SK-N-SH (cell line): ENCODE results near the gene PIH1D2. TPM values are rescaled to one million over a fixed set of nuclear protein-coding genes. Genes with fewer than 3 reads are reported as not detected.

Experiments
- CTCF ChIA-PET: fragments of 300-600, 350-600 bp; formaldehyde crosslinking; extraction: SDS; loops from one replicate; lab custom pipeline; 2021; lab: Yijun Ruan, JAX
- POLR2A ChIA-PET: fragments of 350-600 bp; sonication (Branson Sonifier 250); formaldehyde crosslinking; extraction: SDS; loops from one replicate; lab custom pipeline; 2020; ENCODE audit warnings: antibody characterized with exemption, inconsistent platforms; lab: Yijun Ruan, JAX
- DNase-seq: peaks from one replicate; pipeline ENCODE4 v3.0.0; 2012
- H2AFZ ChIP-seq: fragments of 200-600 bp; sonication (generic); 2 replicates; pipeline ENCODE4 v1.8.1; 2016; ENCODE audit warnings: antibody characterized with exemption, mild to moderate bottlenecking, low read depth
- H3F3A ChIP-seq: fragments of 200-600 bp; sonication (generic); replicated peaks from 2 replicates; pipeline ENCODE3; 2016; ENCODE audit warnings: antibody characterized with exemption, mild to moderate bottlenecking; ENCODE audit not compliant: insufficient read depth
- H3K27ac ChIP-seq, 2 experiments: fragments of 200-500 bp in 1 of 2; fragments of 200-600 bp in 1 of 2; sonication (Bioruptor generic) in 1 of 2; sonication (generic), shearing (Covaris generic) in 1 of 2; 2 replicates each; pipeline versions ENCODE4 v1.5.1 to v1.6.1; 2014 to 2016; ENCODE audit warnings: low read depth in 2 of 2, inconsistent platforms in 1 of 2, low read length in 1 of 2, mild to moderate bottlenecking in 1 of 2, mixed read lengths in 1 of 2
- H3K27me3 ChIP-seq: fragments of 200-600 bp; sonication (generic), shearing (Covaris generic); 2 replicates; pipeline ENCODE4 v1.6.1; 2016; ENCODE audit warnings: mixed run types; ENCODE audit not compliant: insufficient read depth
- H3K36me3 ChIP-seq, 2 experiments: fragments of 200-500 bp in 1 of 2; fragments of 200-600 bp in 1 of 2; sonication (Bioruptor generic) in 1 of 2; sonication (generic) in 1 of 2; replicated peaks in 1 of 2; 2 replicates each; pipeline versions ENCODE3 to v1.5.1; 2014 to 2016; ENCODE audit warnings: low read length in 1 of 2, mild to moderate bottlenecking in 1 of 2; ENCODE audit not compliant: insufficient read depth in 2 of 2, control insufficient read depth in 1 of 2
- H3K4me1 ChIP-seq, 2 experiments: fragments of 200-500 bp in 1 of 2; fragments of 200-600 bp in 1 of 2; sonication (Bioruptor generic) in 1 of 2; sonication (generic), shearing (Covaris generic) in 1 of 2; 2 replicates each; pipeline versions ENCODE4 v1.5.1 to v1.6.1; 2014 to 2016; ENCODE audit warnings: low read depth in 1 of 2, low read length in 1 of 2, mixed run types in 1 of 2; ENCODE audit not compliant: insufficient read depth in 2 of 2, control insufficient read depth in 1 of 2
- H3K4me2 ChIP-seq: fragments of 200-600 bp; sonication (generic), shearing (Covaris generic); 2 replicates; pipeline ENCODE4 v1.6.1; 2017; ENCODE audit warnings: mixed run types
- H3K4me3 ChIP-seq, 2 experiments: fragments of 200-500 bp in 1 of 2; fragments of 200-600 bp in 1 of 2; sonication (Bioruptor generic) in 1 of 2; sonication (generic), shearing (Covaris generic) in 1 of 2; 2 replicates each; pipeline versions ENCODE4 v1.5.1 to v1.8.1; 2014 to 2016; ENCODE audit warnings: low read depth in 2 of 2, inconsistent platforms in 1 of 2, low read length in 1 of 2, mild to moderate bottlenecking in 1 of 2, mixed read lengths in 1 of 2, moderate library complexity in 1 of 2
- H3K79me2 ChIP-seq: fragments of 200-600 bp; sonication (generic); 2 replicates; pipeline ENCODE4 v1.8.1; 2017; ENCODE audit warnings: mild to moderate bottlenecking; ENCODE audit not compliant: insufficient read depth
- H3K9ac ChIP-seq: fragments of 200-600 bp; sonication (generic); 2 replicates; pipeline ENCODE4 v1.6.1; 2017; ENCODE audit warnings: mixed run types
- H3K9me2 ChIP-seq: fragments of 200-600 bp; sonication (generic); 2 replicates; pipeline ENCODE4 v1.6.1; 2017; ENCODE audit warnings: mixed run types
- H3K9me3 ChIP-seq: fragments of 200-600 bp; sonication (generic); 2 replicates; pipeline ENCODE4 v1.6.1; 2017; ENCODE audit warnings: mixed run types, mild to moderate bottlenecking, moderate library complexity
- H4K20me1 ChIP-seq: fragments of 200-600 bp; sonication (generic); 2 replicates; pipeline ENCODE4 v1.6.1; 2017; ENCODE audit warnings: mild to moderate bottlenecking, mixed run types; ENCODE audit not compliant: insufficient read depth
- EP300 ChIP-seq, 2 experiments: IDR thresholded peaks; 2 replicates each; pipeline versions ENCODE4 v1.4.0 to v1.6.1; 2012; ENCODE audit warnings: borderline replicate concordance in 1 of 2, low read depth in 1 of 2, low read length in 1 of 2
- EZH2phosphoT487 ChIP-seq: fragments of 200-600 bp; sonication (generic); IDR thresholded peaks from 2 replicates; pipeline ENCODE4 v1.6.1; 2017; ENCODE audit warnings: low read depth, mixed run types, mild to moderate bottlenecking, antibody characterized with exemption, moderate library complexity, borderline replicate concordance
- FOXM1 ChIP-seq: IDR thresholded peaks from 2 replicates; pipeline ENCODE4 v1.4.0; 2012; ENCODE audit warnings: low read depth, mild to moderate bottlenecking
- GABPA ChIP-seq: IDR thresholded peaks from 2 replicates; pipeline ENCODE4 v1.4.0; 2012; ENCODE audit warnings: low read depth, mild to moderate bottlenecking
- MAX ChIP-seq: IDR thresholded peaks from 2 replicates; pipeline ENCODE4 v1.4.0; 2012; ENCODE audit warnings: low read depth
- MXI1 ChIP-seq: IDR thresholded peaks from 2 replicates; pipeline ENCODE4 v1.6.1; 2012; ENCODE audit warnings: mild to moderate bottlenecking, low read depth, low read length, improper control_type of control experiment
- NFIC ChIP-seq: IDR thresholded peaks from 2 replicates; pipeline ENCODE4 v1.4.0; 2012; ENCODE audit warnings: borderline replicate concordance
- NRF1 ChIP-seq: IDR thresholded peaks from 2 replicates; pipeline ENCODE4 v1.6.1; 2012; ENCODE audit warnings: low read depth, mild to moderate bottlenecking, low read length
- RCOR1 ChIP-seq: fragments of 150-350 bp; IDR thresholded peaks from 2 replicates; pipeline ENCODE4 v1.6.1; 2017; ENCODE audit warnings: antibody characterized with exemption, low read length
- RFX5 ChIP-seq: IDR thresholded peaks from 2 replicates; pipeline ENCODE4 v1.6.1; 2012; ENCODE audit warnings: mild to moderate bottlenecking, improper control_type of control experiment, low read length
- RXRA ChIP-seq: IDR thresholded peaks from 2 replicates; pipeline ENCODE4 v1.4.0; 2012; ENCODE audit warnings: low read depth, mild to moderate bottlenecking, borderline replicate concordance
- SIN3A ChIP-seq: IDR thresholded peaks from 2 replicates; pipeline ENCODE4 v1.6.1; 2012; ENCODE audit warnings: low read depth, mild to moderate bottlenecking, low read length, moderate library complexity, borderline replicate concordance
- SMC3 ChIP-seq: IDR thresholded peaks from 2 replicates; pipeline ENCODE4 v1.6.1; 2012; ENCODE audit warnings: low read depth, low read length, improper control_type of control experiment
- TAF1 ChIP-seq: IDR thresholded peaks from 2 replicates; pipeline ENCODE4 v1.6.1; 2012; ENCODE audit warnings: low read depth, mild to moderate bottlenecking, low read length, moderate library complexity, borderline replicate concordance
- TCF12 ChIP-seq: IDR thresholded peaks from 2 replicates; pipeline ENCODE4 v1.4.0; 2012
- TEAD4 ChIP-seq: IDR thresholded peaks from 2 replicates; pipeline ENCODE4 v1.4.0; 2012; ENCODE audit warnings: mild to moderate bottlenecking, borderline replicate concordance; ENCODE audit not compliant: insufficient read depth
- WGBS: methylation state at CpG from one replicate; pipeline ENCODE4 v1.1.6; 2017; ENCODE audit warnings: low lambda C conversion rate; 5-methylcytosine and 5-hydroxymethylcytosine counted together
- polyA plus RNA-seq, 3 experiments: library from polyadenylated mRNA; depleted of rRNA; stranded (reverse); fragments of >200 nt; gene quantifications; 2 replicates each; pipeline ENCODE4 v1.2.3, GENCODE V29; 2012
- TF ChIP-seq, protein P1 (sequence below): IDR thresholded peaks from 2 replicates; pipeline ENCODE4; 2012
- TF ChIP-seq, protein P2 (sequence below): fragments of 150-350 bp; IDR thresholded peaks from 2 replicates; pipeline ENCODE4 v1.6.1; 2017; ENCODE audit warnings: antibody characterized with exemption, low read length, low read depth, borderline replicate concordance
- TF ChIP-seq, protein P3 (sequence below): IDR thresholded peaks from 2 replicates; pipeline ENCODE4 v1.4.0; 2012; ENCODE audit warnings: low read depth, borderline replicate concordance
- TF ChIP-seq, protein P4 (sequence below): fragments of 200-600 bp; sonication (generic); IDR thresholded peaks from 2 replicates; pipeline ENCODE4 v1.6.1; 2017; ENCODE audit warnings: antibody characterized with exemption, mild to moderate bottlenecking, moderate library complexity

Gene PIH1D2
- polyA plus RNA-seq, 1 of the 3 experiments (the other 2 are of a cell fraction), result 0.97 TPM

DNA sequence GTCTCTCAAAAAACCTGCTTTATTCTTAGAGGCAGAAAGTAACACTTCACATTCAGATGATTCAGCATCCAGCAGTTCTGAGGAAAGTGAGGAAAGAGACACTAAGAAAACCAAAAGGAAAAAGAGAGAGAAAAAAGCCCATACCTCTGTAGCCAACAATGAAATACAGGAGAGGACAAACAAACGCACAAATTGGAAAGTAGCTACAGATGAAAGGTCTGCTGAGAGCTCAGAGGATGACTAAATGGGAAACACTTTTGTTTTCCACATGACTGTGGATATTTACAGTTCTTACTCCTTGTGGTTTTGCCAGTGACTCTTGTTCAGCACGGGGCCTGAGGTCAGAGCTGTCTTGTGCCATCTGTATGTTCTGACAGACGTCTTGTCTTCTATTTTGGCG lies 8.9 kb upstream of the PIH1D2 start:
- POLR2A ChIA-PET, result no interaction called here
- H3K27ac ChIP-seq, result peak overlapping the region in 1 of 2 experiments; percentile 50; a peak in 2 of 4 replicates
- no peaks in the 10 kb centered on the region for H3K9me3 ChIP-seq
- no peak overlapping the region for H3K9ac ChIP-seq
- H3K4me3 ChIP-seq, result no peak overlapping the region
- H3K79me2 ChIP-seq, result peaks cover 44% of the 10 kb centered on the region
- H2AFZ ChIP-seq, result no peak overlapping the region
- CTCF ChIA-PET, result interaction anchor here (1.2 kb wide), 1 partner anchor 27 kb away, joined by 3 read pairs; no protein-coding TSS in a partner anchor
- peaks cover 0 to 12% of the 10 kb centered on the region in 2 experiments; a peak in 2 of 4 replicates for H3K4me1 ChIP-seq
- WGBS, result 64% methylated on average over 4 of the region's 4 CpGs
- no peak for DNase-seq
- H3F3A ChIP-seq, result peaks cover 61% of the 10 kb centered on the region
- H4K20me1 ChIP-seq, result no peaks in the 10 kb centered on the region
- H3K27me3 ChIP-seq, result no peaks in the 10 kb centered on the region
- H3K9me2 ChIP-seq, result no peaks in the 10 kb centered on the region
- TF ChIP-seq NFIC, result no peak
- no peak for TF ChIP-seq NRF1
- TF ChIP-seq EP300 (IDR thresholded peaks at IDR 0.05; ENCODE audit: borderline replicate concordance in 1 of 2, low read depth in 1 of 2, low read length in 1 of 2), result no peak
- TF ChIP-seq SMC3, result no peak
- TF ChIP-seq TAF1, result no peak
- TF ChIP-seq RXRA, result no peak
- TF ChIP-seq RFX5, result no peak
- no peak for TF ChIP-seq SIN3A
- no peak for TF ChIP-seq EZH2phosphoT487
- no peak for TF ChIP-seq GABPA
- no peak for TF ChIP-seq RCOR1
- TF ChIP-seq, protein P1, sequence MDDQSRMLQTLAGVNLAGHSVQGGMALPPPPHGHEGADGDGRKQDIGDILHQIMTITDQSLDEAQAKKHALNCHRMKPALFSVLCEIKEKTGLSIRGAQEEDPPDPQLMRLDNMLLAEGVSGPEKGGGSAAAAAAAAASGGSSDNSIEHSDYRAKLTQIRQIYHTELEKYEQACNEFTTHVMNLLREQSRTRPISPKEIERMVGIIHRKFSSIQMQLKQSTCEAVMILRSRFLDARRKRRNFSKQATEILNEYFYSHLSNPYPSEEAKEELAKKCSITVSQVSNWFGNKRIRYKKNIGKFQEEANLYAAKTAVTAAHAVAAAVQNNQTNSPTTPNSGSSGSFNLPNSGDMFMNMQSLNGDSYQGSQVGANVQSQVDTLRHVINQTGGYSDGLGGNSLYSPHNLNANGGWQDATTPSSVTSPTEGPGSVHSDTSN, result no peak
- TF ChIP-seq TEAD4, result no peak
- TF ChIP-seq, protein P2, sequence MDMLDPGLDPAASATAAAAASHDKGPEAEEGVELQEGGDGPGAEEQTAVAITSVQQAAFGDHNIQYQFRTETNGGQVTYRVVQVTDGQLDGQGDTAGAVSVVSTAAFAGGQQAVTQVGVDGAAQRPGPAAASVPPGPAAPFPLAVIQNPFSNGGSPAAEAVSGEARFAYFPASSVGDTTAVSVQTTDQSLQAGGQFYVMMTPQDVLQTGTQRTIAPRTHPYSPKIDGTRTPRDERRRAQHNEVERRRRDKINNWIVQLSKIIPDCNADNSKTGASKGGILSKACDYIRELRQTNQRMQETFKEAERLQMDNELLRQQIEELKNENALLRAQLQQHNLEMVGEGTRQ, result no peak
- no peak overlapping the region for H3K4me2 ChIP-seq
- H3K36me3 ChIP-seq, result peaks cover 56 to 61% of the 10 kb centered on the region in 2 experiments

GRCh38 chr11:112062923-112063322 lies 10.9 kb downstream of the PIH1D2 start:
- ChIA-PET POLR2A (no interaction called here), CTCF (interaction anchor here (0.6 kb wide), 1 partner anchor 51 kb away, joined by 3 read pairs; no protein-coding TSS in a partner anchor)
- Histone ChIP-seq H4K20me1 (no peaks in the 10 kb centered on the region), H3K4me3 (no peak overlapping the region), H3K27ac (no peak overlapping the region), H3K9ac (no peak overlapping the region), H3K9me2 (no peaks in the 10 kb centered on the region), H3K4me1 (no peaks in the 10 kb centered on the region), H3K9me3 (no peaks in the 10 kb centered on the region), H3K79me2 (no peaks in the 10 kb centered on the region), H3K36me3 (peaks cover 39 to 50% of the 10 kb centered on the region in 2 experiments), H3F3A (peaks cover 11% of the 10 kb centered on the region), H3K27me3 (no peaks in the 10 kb centered on the region), H3K4me2 (no peak overlapping the region), H2AFZ (no peak overlapping the region)
- no peak for DNase-seq
- WGBS, result 60% methylated on average over 1 of the region's 1 CpG
- TF ChIP-seq, protein P3, sequence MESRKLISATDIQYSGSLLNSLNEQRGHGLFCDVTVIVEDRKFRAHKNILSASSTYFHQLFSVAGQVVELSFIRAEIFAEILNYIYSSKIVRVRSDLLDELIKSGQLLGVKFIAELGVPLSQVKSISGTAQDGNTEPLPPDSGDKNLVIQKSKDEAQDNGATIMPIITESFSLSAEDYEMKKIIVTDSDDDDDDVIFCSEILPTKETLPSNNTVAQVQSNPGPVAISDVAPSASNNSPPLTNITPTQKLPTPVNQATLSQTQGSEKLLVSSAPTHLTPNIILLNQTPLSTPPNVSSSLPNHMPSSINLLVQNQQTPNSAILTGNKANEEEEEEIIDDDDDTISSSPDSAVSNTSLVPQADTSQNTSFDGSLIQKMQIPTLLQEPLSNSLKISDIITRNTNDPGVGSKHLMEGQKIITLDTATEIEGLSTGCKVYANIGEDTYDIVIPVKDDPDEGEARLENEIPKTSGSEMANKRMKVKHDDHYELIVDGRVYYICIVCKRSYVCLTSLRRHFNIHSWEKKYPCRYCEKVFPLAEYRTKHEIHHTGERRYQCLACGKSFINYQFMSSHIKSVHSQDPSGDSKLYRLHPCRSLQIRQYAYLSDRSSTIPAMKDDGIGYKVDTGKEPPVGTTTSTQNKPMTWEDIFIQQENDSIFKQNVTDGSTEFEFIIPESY, result no peak
- TF ChIP-seq EZH2phosphoT487, result no peak
- TF ChIP-seq SIN3A, result no peak
- TF ChIP-seq EP300 (IDR thresholded peaks at IDR 0.05; ENCODE audit: borderline replicate concordance in 1 of 2, low read depth in 1 of 2, low read length in 1 of 2), result no peak
- TF ChIP-seq MAX, result no peak
- TF ChIP-seq FOXM1, result no peak
- no peak for TF ChIP-seq NFIC
- TF ChIP-seq MXI1, result no peak
- TF ChIP-seq, protein P4, sequence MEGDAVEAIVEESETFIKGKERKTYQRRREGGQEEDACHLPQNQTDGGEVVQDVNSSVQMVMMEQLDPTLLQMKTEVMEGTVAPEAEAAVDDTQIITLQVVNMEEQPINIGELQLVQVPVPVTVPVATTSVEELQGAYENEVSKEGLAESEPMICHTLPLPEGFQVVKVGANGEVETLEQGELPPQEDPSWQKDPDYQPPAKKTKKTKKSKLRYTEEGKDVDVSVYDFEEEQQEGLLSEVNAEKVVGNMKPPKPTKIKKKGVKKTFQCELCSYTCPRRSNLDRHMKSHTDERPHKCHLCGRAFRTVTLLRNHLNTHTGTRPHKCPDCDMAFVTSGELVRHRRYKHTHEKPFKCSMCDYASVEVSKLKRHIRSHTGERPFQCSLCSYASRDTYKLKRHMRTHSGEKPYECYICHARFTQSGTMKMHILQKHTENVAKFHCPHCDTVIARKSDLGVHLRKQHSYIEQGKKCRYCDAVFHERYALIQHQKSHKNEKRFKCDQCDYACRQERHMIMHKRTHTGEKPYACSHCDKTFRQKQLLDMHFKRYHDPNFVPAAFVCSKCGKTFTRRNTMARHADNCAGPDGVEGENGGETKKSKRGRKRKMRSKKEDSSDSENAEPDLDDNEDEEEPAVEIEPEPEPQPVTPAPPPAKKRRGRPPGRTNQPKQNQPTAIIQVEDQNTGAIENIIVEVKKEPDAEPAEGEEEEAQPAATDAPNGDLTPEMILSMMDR, result no peak
- no peak for TF ChIP-seq TCF12
